ENCODE data around the gene LPAR5.

DNA sequence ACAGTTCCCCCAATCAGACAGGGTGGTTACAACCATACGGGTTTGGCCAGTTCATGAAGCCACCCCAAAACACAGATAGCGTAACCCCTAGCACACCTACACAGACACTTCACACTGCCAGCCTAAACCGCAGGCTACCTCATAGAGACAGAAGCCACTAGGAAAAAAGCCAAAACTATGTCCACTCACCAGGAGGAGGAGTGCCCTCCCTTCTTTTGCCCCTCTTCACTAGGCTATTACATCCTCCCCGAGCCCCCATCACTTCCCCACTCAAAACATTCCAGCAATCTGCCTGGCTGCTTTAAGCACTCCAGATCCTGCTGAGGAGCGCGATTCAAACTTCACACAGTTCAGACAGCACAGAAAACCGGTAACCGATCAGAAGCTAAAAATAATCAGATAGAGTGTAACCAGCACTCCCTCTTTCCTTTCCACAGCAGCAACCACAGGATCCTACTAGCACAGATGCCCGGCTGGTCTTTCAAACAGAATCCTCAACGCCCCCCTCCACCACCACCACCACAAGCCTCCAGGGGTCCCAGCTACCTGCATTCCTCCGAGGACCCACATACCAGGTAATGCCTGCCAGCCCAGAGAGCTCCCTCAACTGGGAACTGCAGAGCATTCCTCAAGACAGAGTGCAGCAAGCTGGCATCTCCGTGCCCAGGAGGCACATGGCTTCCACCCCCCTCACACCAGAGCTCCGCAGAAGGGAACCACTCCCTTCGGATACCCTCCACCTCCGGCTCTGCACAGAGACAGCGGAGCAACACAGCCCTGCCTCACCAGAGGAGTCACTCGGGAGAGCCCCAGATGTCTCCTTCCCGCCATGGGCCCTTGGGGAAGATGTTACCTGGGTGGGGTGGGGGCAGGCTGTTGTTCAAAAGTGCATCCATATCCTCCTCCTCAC lies 30.1 kb downstream of the LPAR5 start:
- TF ChIP-seq RAD21 (IDR thresholded peaks at IDR 0.05) (no peak), TAF1 (conservative IDR thresholded peaks at IDR 0.05) (no peak)

Measured in liver (tissue), 2 donors.